WTC11 (cell line): ENCODE results near the gene SCN9A. TPM values are rescaled to one million over a fixed set of nuclear protein-coding genes. Genes with fewer than 3 reads are reported as not detected.

ENCODE experiments used
- ATAC-seq: fragments of 200-7000 bp; cut with Tn5 transposase; 2 replicates; pipeline ENCODE4 v1.10.0; 2021; ENCODE audit warnings: mild to moderate bottlenecking, moderate library complexity
- CTCF ChIA-PET: fragments of 300-600 bp; sonication (Branson Sonifier 250); formaldehyde crosslinking; loops from one replicate; lab custom pipeline; 2021; ENCODE audit warnings: antibody characterized with exemption; lab: Charles Lee
- POLR2A ChIA-PET: fragments of 350-600 bp; sonication (Branson Sonifier 250); formaldehyde crosslinking; loops from one replicate; lab custom pipeline; 2021; ENCODE audit warnings: antibody characterized with exemption; lab: Charles Lee
- DNase-seq: peaks from one replicate; pipeline ENCODE4 v3.0.0; 2021; ENCODE audit warnings: low spot score
- H3K27ac Mint-ChIP-seq: 2 replicates; pipeline ENCODE4 v1.8.0; 2021; ENCODE audit warnings: mixed read lengths
- H3K27me3 Mint-ChIP-seq: 2 replicates; pipeline ENCODE4 v1.8.0; 2021; ENCODE audit warnings: low read depth, mild to moderate bottlenecking, moderate library complexity, mixed read lengths
- H3K36me3 Mint-ChIP-seq: 2 replicates; pipeline ENCODE4 v1.8.0; 2021; ENCODE audit warnings: mixed read lengths
- H3K4me1 Mint-ChIP-seq: 2 replicates; pipeline ENCODE4 v1.8.0; 2022; ENCODE audit warnings: mixed read lengths
- H3K4me3 Mint-ChIP-seq: 2 replicates; pipeline ENCODE4 v1.8.0; 2021; ENCODE audit warnings: mild to moderate bottlenecking, moderate library complexity, mixed read lengths
- H3K9me3 Mint-ChIP-seq: 2 replicates; pipeline ENCODE4 v1.8.0; 2021; ENCODE audit warnings: mixed read lengths
- AFF4 ChIP-seq: sonication (generic); formaldehyde crosslinking; IDR thresholded peaks from 2 replicates; pipeline ENCODE4 v1.8.1; 2023; ENCODE audit warnings: mild to moderate bottlenecking, missing genetic modification reagents, borderline replicate concordance
- ARID4B ChIP-seq: sonication (generic); formaldehyde crosslinking; IDR thresholded peaks from 2 replicates; pipeline ENCODE4 v1.8.0; 2023; ENCODE audit warnings: missing genetic modification reagents, mild to moderate bottlenecking, borderline replicate concordance
- CREB1 ChIP-seq: sonication (generic); formaldehyde crosslinking; IDR thresholded peaks from 2 replicates; pipeline ENCODE4 v1.8.0; 2023; ENCODE audit warnings: mild to moderate bottlenecking, missing genetic modification reagents
- GABPB1 ChIP-seq: sonication (generic); formaldehyde crosslinking; IDR thresholded peaks from 2 replicates; pipeline ENCODE4 v1.8.1; 2023; ENCODE audit warnings: mild to moderate bottlenecking, missing genetic modification reagents
- HMGA2 ChIP-seq: fragments of 250-450 bp; sonication (Bioruptor Pico); IDR thresholded peaks from 2 replicates; pipeline ENCODE4 v1.4.0; 2021; ENCODE audit warnings: mild to moderate bottlenecking, moderate library complexity
- JAZF1 ChIP-seq: fragments of 250-450 bp; sonication (Bioruptor Pico); IDR thresholded peaks from 2 replicates; pipeline ENCODE4 v1.9.0; 2021; ENCODE audit warnings: moderate library complexity, mild to moderate bottlenecking, inconsistent platforms
- MXD4 ChIP-seq: fragments of 250-450 bp; sonication (Bioruptor Pico); IDR thresholded peaks from 2 replicates; pipeline ENCODE4 v1.8.0; 2021; ENCODE audit warnings: mild to moderate bottlenecking, moderate library complexity, borderline replicate concordance
- NR2C2 ChIP-seq: sonication (generic); formaldehyde crosslinking; IDR thresholded peaks from 2 replicates; pipeline ENCODE4 v1.8.0; 2022; ENCODE audit warnings: mild to moderate bottlenecking, missing genetic modification reagents
- TCF7 ChIP-seq: sonication (generic); formaldehyde crosslinking; IDR thresholded peaks from 2 replicates; pipeline ENCODE4 v1.8.0; 2022; ENCODE audit warnings: mild to moderate bottlenecking, low read depth, missing genetic modification reagents, moderate library complexity
- USF2 ChIP-seq: sonication (generic); formaldehyde crosslinking; IDR thresholded peaks from 2 replicates; pipeline ENCODE4 v1.8.1; 2023; ENCODE audit warnings: mild to moderate bottlenecking, missing genetic modification reagents, moderate library complexity
- ZBTB21 ChIP-seq: sonication (generic); formaldehyde crosslinking; IDR thresholded peaks from 2 replicates; pipeline ENCODE4 v1.8.1; 2023; ENCODE audit warnings: mild to moderate bottlenecking, missing genetic modification reagents, borderline replicate concordance
- ZNF396 ChIP-seq: fragments of 250-450 bp; sonication (Bioruptor Pico); IDR thresholded peaks from 2 replicates; pipeline ENCODE4 v1.8.0; 2021; ENCODE audit warnings: mild to moderate bottlenecking, moderate library complexity, borderline replicate concordance
- total RNA-seq: library from RNA; stranded (reverse); gene quantifications from 3 replicates; pipeline ENCODE4 v1.2.3, GENCODE V29; 2021
- TF ChIP-seq, protein P1 (sequence below): fragments of 250-450 bp; sonication (Bioruptor Pico); IDR thresholded peaks from 2 replicates; pipeline ENCODE4 v1.9.0; 2021; ENCODE audit warnings: mild to moderate bottlenecking
- TF ChIP-seq, protein P2 (sequence below): sonication (generic); formaldehyde crosslinking; IDR thresholded peaks from 2 replicates; pipeline ENCODE4 v1.8.1; 2022; ENCODE audit warnings: low read depth, missing genetic modification reagents, borderline replicate concordance

The SCN9A gene
- total RNA-seq, 1 experiment from 2014 or later, result 7.3 TPM

DNA sequence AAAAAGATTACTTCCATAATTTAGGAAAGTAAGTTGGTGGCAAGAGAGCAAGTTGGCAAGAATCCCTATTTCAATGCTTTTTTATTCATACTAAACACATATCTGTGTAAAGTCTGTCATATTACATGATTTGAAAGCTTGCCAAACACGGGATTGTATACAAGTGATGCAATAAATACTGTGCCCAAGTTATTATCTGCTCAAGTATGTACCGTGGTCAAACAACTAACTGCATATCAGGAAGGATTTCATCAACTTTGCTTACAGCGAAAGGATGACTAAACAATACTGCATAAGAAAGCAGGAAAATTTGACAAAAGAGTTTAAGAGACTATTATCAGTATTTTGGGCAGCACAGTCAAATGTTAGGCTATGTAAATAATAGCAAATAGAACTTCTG is 178.3 kb downstream of the SCN9A start:
- no peak overlapping the region for H3K27ac Mint-ChIP-seq
- H3K36me3 Mint-ChIP-seq, result peaks cover 5% of the 10 kb centered on the region
- peaks cover 13% of the 10 kb centered on the region for H3K9me3 Mint-ChIP-seq
- ChIA-PET CTCF (no interaction called here), POLR2A (no interaction called here)
- TF ChIP-seq ZNF396 (CRISPR knock-in tag) (no peak), GABPB1 (CRISPR knock-in tag) (peak; percentile 44; the same call in 1 of the 2 replicates)
- no peaks in the 10 kb centered on the region for H3K4me1 Mint-ChIP-seq
- no peak for DNase-seq
- ATAC-seq, result no peak
- no peaks in the 10 kb centered on the region for H3K27me3 Mint-ChIP-seq
- no peak overlapping the region for H3K4me3 Mint-ChIP-seq

DNA sequence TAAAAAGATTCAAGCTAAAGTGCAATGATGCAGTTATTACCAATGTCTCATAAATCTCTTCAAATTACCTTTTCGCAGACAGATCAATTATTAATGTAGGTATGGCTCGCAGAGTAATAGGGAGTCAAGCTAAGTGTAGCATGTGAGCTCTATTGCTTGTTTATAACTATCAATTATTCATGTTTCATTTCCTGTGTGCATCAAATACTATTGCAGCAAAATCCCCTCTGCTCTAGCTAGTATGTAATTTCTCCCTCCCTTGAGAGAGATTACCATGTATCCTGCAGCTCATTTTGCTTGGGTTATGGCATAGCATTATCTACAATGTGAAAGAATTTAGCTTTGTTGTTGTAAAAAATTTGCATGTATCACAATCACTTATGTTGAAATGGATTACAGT is 182.3 kb downstream of the SCN9A start:
- TF ChIP-seq TCF7 (CRISPR knock-in tag), result no peak
- TF ChIP-seq ZBTB21 (CRISPR knock-in tag), result no peak
- H3K36me3 Mint-ChIP-seq, result no peaks in the 10 kb centered on the region
- no peak overlapping the region for H3K27ac Mint-ChIP-seq

DNA sequence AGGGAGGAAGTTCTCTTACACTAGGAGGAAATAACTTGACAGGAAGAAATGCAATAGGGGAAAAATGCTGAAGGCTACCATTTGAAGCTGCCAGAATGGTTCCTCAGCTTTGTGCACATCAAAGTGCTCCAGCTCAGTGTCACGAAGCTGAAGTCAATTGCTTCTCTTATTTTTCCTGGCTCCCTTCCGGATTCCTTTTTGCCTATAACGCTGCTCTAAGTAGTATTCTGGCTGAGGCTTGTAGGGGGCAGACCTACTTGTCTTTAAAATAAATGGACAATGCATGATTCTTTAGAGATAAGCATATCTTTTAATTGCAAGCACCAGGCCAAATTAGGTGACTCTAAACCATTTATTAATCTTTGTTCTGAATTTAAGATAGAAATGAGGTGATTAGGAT is 187.7 kb downstream of the SCN9A start:
- Mint-ChIP-seq H3K36me3 (no peaks in the 10 kb centered on the region), H3K4me3 (no peak overlapping the region), H3K27ac (no peak overlapping the region), H3K4me1 (peaks cover 24% of the 10 kb centered on the region), H3K27me3 (no peaks in the 10 kb centered on the region), H3K9me3 (no peaks in the 10 kb centered on the region)
- ChIA-PET POLR2A (no interaction called here), CTCF (no interaction called here)
- DNase-seq (no peak), ATAC-seq (no peak)
- no peak for TF ChIP-seq MXD4
- TF ChIP-seq, protein P1, sequence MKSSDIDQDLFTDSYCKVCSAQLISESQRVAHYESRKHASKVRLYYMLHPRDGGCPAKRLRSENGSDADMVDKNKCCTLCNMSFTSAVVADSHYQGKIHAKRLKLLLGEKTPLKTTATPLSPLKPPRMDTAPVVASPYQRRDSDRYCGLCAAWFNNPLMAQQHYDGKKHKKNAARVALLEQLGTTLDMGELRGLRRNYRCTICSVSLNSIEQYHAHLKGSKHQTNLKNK (CRISPR knock-in tag), result no peak
- no peak for TF ChIP-seq HMGA2 (CRISPR knock-in tag)
- TF ChIP-seq, protein P2, sequence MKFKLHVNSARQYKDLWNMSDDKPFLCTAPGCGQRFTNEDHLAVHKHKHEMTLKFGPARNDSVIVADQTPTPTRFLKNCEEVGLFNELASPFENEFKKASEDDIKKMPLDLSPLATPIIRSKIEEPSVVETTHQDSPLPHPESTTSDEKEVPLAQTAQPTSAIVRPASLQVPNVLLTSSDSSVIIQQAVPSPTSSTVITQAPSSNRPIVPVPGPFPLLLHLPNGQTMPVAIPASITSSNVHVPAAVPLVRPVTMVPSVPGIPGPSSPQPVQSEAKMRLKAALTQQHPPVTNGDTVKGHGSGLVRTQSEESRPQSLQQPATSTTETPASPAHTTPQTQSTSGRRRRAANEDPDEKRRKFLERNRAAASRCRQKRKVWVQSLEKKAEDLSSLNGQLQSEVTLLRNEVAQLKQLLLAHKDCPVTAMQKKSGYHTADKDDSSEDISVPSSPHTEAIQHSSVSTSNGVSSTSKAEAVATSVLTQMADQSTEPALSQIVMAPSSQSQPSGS (CRISPR knock-in tag), result no peak
- no peak for TF ChIP-seq USF2 (CRISPR knock-in tag)
- TF ChIP-seq NR2C2 (CRISPR knock-in tag), result no peak

More for the DNA sequence above, 182.3 kb downstream of the SCN9A start:
- Mint-ChIP-seq H3K9me3 (no peaks in the 10 kb centered on the region), H3K4me3 (no peak overlapping the region), H3K4me1 (no peaks in the 10 kb centered on the region), H3K27me3 (no peaks in the 10 kb centered on the region)
- POLR2A ChIA-PET, result no interaction called here
- ATAC-seq (no peak), DNase-seq (no peak)
- CTCF ChIA-PET, result no interaction called here

- ATAC-seq, result peak; percentile 42
- Mint-ChIP-seq H3K4me3 (no peak overlapping the region), H3K4me1 (peaks cover 36% of the 10 kb centered on the region), H3K36me3 (no peaks in the 10 kb centered on the region), H3K27me3 (no peaks in the 10 kb centered on the region), H3K27ac (peak overlapping the region; percentile 50; the same call in 1 of the 2 replicates), H3K9me3 (no peaks in the 10 kb centered on the region)
- CTCF ChIA-PET, result interaction anchor here (1.1 kb wide), 1 partner anchor 57 kb away, joined by 4 read pairs; the partner anchor contains the start of gene SCN1A
- POLR2A ChIA-PET, result no interaction called here
- no peak for DNase-seq
- TF ChIP-seq AFF4 (CRISPR knock-in tag) (no peak), CREB1 (CRISPR knock-in tag) (no peak), JAZF1 (CRISPR knock-in tag) (no peak), ARID4B (no peak)
- TF ChIP-seq, protein P2 (CRISPR knock-in tag), result no peak
Observed at GRCh38 chr2:166184789-166185188, 191.0 kb downstream of the SCN9A start.
